Measurements from ENCODE around the gene BLID.

BLID gene

GRCh38 chr11:122107045-122107444, 9.0 kb downstream of the BLID start:
- no peak for DNase-seq (ENCODE audit: low read depth)
- no peak for TF ChIP-seq CTCF (IDR thresholded peaks at IDR 0.05; ENCODE audit: low read depth, low read length, missing control alignments)
- no peak overlapping the region for H3K4me3 ChIP-seq (ENCODE audit: low read depth, low read length)

- H3K4me3 ChIP-seq (ENCODE audit: low read depth, low read length): no peak overlapping the region
- TF ChIP-seq CTCF (IDR thresholded peaks at IDR 0.05; ENCODE audit: low read depth, low read length, missing control alignments): no peak
- no peak for DNase-seq (ENCODE audit: low read depth)
Observed at GRCh38 chr11:122105044-122105758, 10.8 kb downstream of the BLID start.

- no peak for DNase-seq (ENCODE audit: low read depth)
- no peak overlapping the region for H3K4me3 ChIP-seq (ENCODE audit: low read depth, low read length)
- no peak for TF ChIP-seq CTCF (IDR thresholded peaks at IDR 0.05; ENCODE audit: low read depth, low read length, missing control alignments)
Observed at GRCh38 chr11:122104341-122104740, 11.7 kb downstream of the BLID start.

DNA sequence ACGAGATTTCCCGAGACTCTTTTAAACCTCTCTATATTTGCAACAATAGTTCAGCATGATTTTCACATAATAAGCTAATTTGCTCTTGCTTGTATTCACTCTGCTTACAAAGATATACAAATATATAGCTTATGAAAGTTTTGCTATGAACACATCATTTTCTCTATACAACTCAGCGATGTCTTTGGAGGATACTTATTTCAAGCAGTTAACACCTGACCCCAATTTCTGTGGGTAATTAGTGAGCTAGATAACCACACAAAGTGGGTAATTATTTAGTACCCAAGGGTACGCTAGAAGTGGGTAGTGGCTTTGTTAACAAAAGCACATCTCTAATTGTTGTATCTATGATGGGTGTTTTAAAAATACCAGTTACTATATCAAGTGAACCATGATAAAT, 12.3 kb downstream of the BLID start:
- TF ChIP-seq CTCF (IDR thresholded peaks at IDR 0.05; ENCODE audit: low read depth, low read length, missing control alignments): no peak
- DNase-seq (ENCODE audit: low read depth): no peak
- H3K4me3 ChIP-seq (ENCODE audit: low read depth, low read length): no peak overlapping the region

DNA sequence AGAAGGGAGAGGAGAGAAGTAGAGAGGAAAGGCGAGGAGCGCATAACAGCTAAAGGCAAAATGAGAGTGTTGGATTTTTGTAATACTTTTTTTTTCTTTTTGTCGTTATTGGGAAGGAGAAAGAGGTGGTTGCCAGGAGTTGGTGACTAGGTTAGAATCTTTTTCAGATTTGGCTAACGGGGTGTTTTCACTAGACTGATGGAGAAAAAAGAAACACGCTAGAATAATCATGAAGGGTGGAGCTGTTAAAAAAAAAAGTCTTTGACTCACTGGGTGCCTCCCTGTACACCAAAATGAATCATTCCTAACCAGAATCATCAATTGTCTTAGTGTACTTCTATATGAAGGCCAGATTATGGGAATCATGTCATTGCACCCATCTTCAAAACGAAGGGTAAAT, 12.7 kb downstream of the BLID start:
- TF ChIP-seq CTCF (IDR thresholded peaks at IDR 0.05; ENCODE audit: low read depth, low read length, missing control alignments): no peak
- no peak for DNase-seq (ENCODE audit: low read depth)
- no peak overlapping the region for H3K4me3 ChIP-seq (ENCODE audit: low read depth, low read length)

GRCh38 chr11:122102426-122102825, 13.6 kb downstream of the BLID start:
- H3K4me3 ChIP-seq (ENCODE audit: low read depth, low read length): no peak overlapping the region
- no peak for TF ChIP-seq CTCF (IDR thresholded peaks at IDR 0.05; ENCODE audit: low read depth, low read length, missing control alignments)
- DNase-seq (ENCODE audit: low read depth): no peak

DNA sequence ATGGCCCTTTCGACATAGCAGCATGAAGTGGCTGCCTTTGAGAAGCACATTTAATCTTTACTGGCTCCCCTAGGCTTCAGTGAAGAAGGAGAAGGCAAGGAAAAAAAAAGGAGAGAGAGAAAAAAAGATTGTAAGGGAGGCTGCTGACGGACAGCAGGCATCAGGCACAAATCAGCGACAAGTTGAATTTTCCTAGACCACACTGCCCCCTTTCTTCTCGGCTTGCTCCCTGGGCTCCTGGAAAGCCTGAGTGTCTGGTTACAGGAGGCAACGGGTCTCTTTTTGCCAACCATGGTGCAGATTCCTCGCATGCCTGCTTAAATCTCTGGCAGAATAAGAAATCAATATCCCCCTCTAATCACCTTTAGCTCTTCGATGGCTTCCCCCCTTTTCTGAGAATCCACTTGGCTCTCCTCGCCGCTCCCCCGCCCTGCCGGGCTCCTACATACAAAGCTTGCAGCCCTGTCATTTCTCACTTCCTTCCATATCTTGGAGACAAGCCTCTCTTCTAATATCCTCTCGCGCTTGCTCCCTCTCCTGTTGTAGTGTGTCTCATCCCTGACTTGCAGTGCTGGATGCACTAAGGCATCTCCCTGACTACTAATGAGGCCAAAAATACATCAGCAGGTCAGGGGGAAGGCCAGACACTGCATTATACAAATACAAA, 14.3 kb downstream of the BLID start:
- TF ChIP-seq CTCF (IDR thresholded peaks at IDR 0.05; ENCODE audit: low read depth, low read length, missing control alignments): no peak
- H3K4me3 ChIP-seq (ENCODE audit: low read depth, low read length): no peak overlapping the region
- DNase-seq (ENCODE audit: low read depth): no peak
